ENCODE data around the gene CD151.

The CD151 gene

DNA sequence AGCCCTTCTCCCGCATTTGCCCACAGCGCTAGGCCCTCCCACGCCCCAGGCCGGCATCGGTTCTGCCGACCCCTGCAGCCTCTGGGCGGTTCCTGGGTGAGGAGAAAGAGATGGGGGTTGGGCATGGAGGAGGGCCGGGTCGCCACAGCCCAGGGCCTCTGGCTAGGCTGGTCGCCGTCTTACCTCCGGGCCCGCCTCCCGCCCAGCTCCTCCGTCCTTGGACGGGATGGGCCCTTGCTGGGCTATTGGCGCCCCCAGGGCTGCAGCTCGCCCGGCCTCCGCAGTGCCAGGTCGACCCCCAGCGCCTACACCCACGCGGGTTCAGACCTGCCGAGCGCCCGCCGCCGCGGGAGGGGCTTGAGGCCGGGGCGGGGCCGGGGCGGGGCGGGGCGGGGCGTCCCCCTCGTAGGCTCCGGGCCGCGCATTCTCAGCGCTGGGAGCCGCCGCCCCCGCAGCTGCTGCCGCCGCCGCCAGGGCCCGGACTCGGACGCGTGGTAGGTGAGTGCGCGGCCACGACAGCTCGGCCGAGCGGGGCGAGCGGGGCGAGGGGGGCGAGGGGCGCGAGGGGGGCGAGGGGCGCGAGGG is at the start of gene CD151:
CD151 (plus strand) TSS at position 424 of the 585 bp plus-strand sequence. CDS start 3,118 bp downstream, outside the sequence.
- no peak for DNase-seq

DNA sequence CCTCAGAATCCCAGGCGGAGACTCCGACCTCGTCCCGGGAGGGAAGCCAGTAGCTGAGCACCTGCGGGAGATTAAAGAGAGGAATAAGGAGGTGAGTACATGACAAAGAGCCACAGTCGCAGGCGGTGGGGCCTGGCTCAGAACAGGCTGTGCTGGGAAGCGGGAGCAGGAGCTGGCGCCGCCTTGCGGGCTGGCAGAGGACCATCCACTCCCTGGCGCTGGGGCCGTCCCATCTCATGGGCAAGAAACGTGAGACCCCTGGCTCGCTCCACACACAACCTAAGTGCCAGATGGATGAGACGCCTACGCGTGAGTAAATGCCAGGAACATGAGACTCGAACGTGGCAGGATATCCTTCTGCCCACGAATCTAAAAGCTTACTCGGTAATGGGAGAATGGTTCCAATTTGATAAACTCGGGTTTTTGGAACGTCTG is 49.2 kb upstream of the CD151 start:
- DNase-seq = no peak

DNA sequence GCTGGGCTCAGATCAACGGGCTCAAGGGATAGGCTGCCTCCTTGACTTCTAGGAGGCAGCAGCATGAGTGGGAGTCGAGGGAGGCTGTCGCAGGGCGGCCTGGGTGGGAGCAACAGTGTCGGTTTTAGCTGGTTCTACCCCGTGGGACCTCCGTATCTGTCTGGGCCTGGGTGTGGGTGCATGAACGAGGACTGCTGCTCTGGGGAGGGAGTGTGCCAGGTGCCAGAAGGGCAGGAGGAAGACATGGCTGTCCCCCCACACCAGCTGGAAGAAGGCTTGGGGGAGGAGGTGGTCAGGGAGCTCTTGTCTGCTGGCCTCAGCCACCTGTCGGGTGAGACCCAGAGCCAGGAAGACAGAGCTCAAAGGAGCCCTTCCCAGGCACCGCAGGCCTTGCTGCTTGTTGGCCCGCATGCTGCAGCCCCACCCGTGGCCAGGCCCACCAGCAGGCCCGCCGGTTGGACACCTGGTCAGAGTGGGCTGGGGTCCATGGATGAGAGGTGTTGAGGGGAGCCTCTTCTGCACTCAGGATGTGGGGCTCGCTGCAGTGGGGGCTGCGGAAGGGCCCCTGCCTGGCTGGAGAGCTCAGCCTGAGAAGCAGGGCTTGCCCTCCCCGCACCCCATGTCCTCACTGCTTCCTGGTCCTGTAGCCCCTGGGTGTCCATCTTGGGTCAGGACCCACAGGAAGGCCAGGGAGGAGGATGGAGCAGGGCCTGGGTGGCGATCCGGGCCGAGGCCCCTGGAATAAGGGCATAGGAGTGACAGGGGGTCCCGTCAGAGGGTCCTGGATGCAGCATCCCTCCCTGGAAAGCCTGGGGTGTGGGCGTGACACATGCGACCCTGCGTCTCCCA is 46.3 kb upstream of the CD151 start:
- DNase-seq = no peak

DNA sequence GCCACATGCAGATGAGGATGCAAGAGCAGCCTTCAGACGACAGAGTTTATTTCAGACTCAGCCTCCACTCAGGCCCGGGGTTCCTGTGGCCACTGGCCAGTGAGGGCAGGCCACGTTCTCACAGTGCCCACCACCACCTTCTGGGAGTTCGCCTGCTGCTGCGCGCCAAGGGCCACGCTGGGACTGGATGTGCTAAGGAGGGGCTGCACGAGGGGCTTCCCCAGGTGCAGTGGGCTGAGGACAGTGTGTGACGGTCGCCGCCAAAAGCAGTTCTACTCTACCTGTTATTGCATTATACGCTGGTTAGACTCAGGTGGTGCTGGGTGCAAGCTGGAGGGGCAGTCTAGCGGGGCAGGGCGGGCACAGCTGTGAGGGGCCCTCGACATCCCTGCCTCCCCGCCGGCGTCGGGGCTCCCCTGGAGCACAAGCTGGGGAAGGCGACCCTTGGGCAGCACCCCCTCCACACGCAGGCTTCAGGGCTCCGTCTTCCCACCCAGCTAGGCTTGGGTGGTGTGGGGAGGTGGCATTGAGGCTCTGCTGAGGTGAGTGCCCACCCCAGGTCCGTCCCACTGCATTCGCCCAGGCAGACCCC is 45.6 kb upstream of the CD151 start:
- no peak for DNase-seq

DNA sequence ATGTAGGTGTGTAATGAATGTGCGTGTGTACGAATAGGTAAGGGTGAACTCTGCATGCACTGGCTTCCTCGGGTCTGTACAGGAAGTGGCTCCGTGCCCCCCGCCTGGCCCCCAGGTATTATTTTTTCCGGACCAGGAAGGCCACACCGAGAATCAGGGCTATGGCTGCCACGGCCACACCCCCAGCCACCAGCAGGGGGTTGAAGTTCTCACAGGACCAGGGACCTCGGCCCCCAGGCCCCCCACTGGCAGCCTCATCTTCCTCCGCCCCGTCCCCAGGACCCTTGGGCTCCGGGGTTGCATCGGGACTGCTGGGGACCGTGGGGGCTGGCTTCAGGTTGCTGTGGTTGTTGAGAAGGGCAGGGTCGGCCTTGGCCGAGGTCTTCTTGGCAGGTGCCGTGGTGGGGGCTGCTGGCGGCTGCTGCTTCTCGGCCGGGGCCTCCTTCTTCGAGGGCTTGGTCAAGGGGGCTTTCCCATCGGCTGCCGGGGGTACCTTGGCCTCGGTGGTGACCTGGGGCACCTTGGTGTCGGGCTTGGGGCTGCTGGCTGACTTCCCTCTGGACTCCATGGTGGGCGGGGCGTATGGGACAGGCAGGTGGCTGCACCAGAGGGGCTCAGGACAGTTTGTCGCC is 44.6 kb upstream of the CD151 start:
- no peak for DNase-seq

DNA sequence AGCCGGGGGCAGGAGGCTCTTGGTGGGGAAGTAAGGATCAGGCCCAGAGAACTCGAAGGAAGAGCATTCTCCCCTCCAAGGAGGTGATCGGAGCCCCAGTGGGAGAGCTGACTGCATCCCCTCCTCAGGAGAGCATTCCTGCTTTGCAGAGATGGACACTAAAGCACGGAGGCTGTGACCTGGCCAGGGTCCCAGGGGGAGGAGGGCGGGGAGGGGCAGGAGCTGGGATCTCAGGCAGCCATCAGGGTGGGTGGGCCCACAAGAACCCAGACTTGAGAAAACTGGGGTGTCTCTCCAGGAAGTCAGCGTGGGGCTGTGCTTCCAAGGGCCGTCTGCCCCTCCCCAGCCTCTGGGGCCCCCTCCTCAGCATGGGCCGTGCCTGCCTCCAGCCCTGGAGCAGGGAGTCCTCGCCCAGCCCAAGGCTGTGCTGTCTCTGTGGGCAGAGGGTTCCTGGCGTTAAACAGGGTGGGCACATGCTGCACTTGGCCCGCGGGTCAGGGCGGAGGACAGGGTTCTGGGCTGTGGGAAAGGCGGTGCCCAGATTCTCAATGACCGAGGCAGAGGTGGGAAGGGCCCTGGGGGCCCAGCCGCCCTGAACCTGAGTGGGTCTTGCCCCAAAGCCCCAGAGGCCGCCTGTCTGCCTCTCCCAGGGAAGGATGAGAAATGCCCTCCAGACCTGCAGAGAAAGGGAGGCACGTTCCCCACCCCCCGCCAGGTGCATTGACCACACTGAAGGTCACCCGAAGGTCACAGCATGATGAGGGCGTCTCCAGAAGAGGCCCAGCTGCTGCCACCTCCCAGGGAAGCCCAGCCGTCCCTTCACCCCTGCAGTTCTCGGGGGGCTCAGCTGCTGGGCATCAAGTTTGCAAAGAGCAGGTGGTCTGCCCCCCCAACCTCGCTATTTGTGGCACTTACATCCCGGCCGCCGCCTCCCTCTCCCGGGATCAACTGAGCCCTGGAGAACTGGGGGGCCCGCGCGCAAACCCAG is 43.5 kb upstream of the CD151 start:
- no peak for DNase-seq

DNA sequence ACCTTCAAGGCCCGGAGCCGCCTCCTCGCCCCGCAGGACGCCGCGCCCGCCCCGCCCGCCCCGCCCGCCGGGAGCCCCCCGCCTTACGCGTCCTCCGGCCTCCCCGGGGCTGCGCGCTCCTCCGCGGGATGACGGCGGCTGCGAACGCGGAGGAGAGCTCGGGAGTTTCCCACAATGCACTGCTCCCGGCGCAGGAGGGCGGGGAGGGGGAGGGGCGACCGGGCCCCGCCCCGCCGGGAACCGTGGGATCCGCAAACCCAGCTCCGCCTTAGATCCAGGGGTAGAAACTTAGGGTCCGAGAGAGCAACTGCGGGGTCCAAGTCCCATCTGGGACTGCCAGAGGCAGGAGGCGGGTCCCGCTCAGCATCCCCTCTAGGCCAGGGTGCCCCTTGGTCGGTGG is 42.8 kb upstream of the CD151 start, which contains the start of gene CEND1:
CEND1 (minus strand) TSS at position 148 of the 400 bp plus-strand sequence. CDS start 1,514 bp downstream, outside the sequence.
- peak; percentile 68 for DNase-seq

DNA sequence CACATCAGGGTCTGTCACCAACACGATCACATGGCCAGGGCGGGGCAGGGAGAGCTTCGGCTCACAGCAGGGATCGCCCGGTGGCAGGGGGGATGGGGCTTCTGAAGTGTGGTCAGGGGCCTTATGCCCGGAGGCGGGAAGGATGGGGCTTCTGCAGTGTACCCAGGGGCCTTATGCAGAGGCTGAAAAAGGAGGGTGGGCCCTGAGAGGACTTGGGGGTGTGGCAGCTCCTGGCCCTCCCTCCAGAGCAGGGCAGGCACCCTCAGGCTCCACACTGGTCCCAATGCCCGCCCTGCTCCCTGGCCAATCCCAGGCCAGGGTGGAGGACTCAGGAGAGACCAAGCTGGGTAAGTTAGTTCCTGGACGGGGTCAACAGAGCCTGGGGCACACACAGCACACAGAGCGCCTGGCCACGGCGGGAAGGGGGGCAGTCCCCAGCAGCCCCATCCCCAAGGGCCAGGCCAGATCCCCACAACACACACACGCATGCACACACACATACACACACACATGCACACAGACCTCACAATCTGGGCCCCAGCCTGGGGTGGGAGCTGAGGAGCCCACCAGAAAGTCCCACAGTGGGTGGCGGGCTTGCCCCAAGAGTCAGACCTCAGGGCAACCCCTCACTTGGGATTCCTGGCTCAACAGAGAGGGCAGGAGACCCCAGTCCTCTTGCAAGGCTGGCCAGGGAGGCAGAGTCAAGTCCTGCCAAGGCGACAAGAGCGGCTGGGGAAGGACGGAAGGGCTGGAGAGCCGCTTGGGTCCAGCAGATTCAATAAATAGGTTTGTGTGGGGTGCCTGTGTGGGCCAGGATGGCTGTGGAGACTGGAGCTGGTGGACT is 41.8 kb upstream of the CD151 start:
- no peak for DNase-seq

DNA sequence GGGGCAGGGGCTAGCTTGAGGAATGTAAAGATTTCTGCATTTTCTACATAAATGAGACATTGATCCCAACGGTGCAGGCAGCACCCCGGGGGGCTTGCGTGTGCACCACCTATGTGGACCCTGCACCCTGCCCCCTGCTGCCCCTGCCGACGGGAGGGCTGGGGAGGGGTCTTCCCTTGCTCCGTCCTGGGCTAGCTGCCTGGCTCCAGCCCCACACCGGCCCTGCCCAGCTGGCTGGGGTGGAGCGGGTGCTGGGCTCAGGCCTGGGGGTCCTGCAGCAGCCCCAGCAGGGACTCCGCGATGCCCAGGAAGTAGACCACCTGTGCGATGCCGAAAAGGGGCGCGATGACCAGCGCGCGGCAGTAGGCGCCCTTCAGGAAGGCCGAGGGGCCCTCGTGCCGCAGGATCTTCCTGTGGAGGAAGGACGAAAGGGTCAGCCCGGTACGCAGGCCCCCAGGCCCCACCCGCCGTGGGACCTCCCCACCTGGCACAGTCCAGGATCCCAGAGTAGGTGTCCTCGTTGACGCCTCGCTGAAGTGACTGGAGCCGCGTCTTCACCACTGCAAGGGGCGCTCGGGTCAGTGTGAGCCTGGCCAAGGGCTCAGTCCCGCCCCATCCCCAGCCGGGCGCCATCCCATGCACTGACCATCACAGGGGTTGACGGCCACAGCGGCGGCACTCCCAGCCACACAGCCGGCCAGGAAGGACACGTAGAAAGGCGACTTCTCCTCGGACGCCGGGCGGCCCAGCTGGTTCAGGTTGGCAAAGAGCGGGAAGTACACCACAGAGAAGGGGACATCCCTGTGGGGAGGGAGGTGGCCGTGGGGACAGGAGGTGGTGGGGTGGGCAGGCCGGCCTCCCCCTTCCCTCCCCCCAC is 40.9 kb upstream of the CD151 start:
- no peak for DNase-seq

DNA sequence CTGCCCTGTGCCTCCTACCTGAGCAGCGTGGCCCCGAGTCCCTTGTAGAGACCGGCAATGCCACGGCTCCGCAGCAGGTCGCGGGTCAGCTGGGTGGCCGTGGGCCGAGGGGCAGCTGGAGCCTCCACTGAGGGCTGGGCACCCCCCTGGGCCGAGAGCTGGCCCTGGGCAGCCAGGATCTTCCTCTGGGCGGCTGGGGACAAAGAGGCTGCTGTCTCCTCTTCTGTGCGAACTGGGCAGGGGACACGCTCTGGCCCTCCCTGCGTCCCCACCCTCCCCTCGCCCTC is 40.3 kb upstream of the CD151 start:
- no peak for DNase-seq

DNA sequence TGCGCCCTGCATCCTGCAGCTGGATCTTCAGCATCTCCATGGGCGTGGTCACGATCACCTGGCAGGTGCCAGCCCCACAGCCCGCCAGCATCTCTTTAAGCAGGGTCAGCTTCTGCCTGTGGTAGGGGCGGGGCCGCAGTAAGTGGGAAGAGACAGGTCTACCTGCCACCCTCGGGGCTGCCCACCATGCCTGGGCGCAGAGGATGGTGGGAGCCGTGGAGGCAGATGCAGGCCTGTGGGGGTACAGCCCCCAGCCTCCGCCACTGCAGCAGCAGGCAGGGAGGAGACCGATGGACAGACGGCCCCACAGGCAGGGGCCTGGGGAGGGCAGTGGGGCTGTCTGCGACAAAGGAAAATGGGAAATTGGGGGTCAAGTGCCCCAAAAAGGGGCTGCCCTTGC is 39.9 kb upstream of the CD151 start:
- no peak for DNase-seq

DNA sequence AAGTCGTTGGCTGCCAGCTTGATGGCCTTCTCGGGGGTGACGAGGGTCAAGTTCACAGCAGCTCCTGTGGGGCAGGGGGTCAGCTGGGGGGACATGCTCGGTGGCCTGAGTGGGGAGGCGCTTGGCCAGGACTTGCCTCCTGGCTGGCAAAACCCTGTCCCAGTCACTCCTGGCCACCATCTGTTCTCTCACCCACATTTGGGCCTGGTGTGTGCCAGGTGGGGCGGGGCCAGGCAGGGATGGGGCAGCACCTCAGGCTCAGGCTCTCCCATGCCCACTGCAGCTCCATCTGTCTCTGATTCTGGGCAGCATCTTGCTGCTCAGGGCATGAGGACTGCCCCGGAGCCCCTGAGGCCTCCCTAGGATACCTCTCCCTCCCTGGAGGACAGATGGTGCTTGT is 39.2 kb upstream of the CD151 start:
- DNase-seq = no peak

DNA sequence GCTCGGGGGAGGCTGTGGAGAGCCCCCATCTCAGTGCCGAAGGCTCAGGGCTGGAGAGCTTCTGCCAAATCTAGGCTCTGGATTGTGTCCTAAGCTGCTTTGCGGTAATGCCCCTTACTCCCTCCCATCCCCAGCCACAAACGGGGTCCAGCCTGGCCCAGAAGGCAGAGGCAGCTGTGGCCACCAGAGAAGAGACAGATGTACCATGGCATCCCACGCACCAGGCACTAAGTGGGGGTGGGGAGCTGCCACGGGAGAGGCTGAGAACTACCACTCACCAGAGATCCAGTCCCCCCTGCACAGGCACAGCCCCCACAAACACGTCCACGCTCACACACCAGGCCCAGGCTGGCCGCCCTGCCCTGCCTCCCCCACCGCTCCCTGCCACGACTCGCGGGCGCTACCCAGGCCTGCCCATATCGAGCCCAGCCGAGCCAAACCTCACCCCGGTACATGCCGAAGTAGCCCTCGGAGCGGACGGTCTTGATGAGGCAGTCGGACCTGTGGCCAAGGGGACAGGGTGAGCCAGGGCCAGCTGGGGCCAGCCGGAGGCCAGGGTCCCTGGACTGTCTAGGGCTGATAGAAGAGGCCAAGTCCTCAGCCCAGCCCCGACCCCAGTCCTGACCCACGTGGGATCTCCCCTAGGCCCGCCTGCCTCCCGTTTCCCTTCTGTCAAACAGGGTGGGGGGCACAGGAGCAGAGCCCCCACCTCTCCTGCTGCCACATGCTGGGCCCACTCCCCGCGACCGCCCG is 38.6 kb upstream of the CD151 start:
- DNase-seq = no peak

DNA sequence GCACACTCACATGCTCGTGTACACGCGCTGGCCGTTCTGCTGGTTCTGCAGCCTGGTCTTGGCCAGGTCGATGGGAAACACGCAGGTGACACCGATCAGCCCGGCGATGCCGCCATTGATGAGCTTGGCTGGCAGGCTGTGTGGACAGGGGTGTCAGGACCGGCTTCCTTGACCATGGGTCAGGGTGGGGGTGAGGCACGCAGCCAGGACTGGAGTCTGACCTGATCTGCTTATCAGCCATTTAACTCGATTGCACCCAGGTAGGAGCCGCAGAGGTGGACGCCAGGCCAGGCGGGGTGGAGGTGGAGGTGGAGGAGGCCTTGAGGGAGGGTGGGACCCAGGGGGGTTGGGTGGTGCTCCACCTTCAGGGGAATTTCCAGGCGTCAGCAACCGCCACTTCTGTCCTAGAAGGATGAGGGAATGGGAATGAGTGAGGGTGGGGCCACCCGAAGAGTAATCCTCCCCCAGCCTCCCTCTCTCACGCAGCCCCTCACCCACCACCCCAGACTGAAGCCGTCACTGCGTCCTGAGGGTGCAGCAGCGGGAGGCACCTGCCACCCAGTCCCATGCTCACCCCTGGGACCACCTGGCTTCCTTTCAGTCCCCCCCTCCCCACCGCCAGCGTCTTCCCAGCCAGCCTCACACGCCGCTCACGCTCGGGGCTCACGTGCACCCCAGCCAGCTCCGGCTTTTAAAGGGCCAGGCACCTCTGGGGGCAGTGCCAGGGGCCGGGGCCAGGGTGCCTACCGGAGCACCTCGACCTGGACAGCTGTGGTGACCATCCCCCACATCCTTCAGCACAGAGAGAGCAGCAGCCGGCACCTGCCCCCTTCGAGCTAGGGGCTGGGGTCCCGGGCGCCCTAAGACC is 37.8 kb upstream of the CD151 start:
- no peak for DNase-seq

DNA sequence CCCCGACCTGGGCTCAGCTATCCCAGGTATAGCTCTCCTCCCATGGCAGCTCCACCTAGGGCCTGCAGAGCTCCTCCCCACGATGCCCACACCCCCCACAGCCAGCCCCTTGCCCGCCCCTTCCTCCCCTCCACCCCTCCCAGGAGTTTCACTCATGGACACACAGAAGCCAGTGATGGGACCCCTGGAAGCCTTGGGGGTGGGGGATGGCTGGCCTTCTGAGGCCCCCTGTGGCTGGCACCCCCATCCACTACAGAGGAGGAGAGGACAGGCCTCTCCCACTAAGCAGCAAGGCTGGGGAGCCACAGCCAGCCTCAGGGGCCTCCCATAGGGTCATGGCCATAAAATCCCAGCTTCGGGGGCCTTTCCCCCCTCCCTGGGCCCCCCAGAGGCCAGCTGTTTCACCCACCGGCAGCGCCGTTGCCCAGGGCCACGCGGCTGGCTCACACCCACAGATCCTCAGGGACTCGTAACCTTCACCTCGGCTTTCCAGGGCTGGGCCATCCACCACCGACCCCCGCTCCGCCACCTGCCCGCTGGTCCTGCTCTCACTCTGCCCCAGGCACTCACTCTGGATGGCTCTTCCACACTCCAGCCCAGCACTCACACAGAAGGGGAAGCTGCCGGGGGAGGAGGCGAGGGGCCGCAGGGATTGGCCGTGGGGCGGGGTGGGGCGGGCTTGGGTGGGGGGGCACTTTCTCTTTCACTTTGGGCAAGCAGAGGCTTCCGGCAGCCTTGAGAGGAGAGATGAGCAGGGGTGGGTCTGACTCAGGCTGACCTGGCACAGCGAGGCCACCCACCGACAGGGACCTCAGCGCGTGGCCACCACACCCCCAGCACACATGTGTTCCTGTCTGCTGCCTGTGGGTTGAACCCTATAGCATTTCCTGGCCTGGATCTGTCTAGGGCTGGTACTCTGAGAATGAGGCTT is 36.9 kb upstream of the CD151 start:
- DNase-seq = peak; percentile 88

DNA sequence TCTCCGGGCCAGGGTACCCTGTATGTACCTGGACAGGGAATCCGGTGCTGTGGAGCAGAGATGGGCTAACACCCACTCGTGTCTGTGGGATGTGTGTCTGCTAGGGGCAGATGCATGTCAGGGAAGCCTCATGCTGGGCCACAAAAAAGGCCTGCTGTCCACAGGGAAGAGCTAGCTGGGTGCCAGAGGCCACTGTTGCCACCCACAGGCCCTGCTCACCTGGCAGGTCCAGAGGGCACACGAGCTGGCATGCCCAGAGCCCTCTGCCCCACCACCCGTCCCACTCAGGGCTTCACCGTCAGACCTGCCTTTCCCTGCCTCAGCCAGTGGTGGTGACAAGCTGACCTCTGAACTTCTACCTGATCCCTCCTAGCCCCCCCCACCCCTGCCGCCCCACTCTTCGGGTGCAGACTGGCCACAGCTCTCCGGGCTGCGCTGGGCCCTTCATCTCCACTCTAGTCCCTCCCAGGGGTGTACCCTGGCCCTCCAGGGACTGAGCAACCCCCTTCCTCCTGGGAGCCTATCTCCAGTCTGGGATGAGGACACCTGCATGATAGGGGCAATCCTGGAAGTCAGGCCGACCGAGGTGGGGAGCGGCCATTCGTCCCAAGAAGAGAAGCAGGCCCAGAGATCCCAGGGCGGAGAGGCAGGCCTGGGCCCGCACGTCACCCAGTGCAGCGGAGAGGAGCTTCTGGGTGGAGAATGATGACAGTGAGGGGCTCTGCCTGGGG is 36.0 kb upstream of the CD151 start:
- DNase-seq = no peak

Data from activated CD4-positive, alpha-beta T cell treated with anti-CD3 and anti-CD28 coated beads, Interleukin-2, amount 50 U/mL, for 16 hours (primary cell).